GM12878 (cell line): ENCODE results near the gene TGFBR1. TPM values are rescaled to one million over a fixed set of nuclear protein-coding genes. Genes with fewer than 3 reads are reported as not detected.

Experiments used
- ATAC-seq: fragments of 200-7000 bp; cut with Tn5 transposase; 3 replicates; pipeline ENCODE4 v1.9.1; 2020; ENCODE audit warnings: mild to moderate bottlenecking, moderate library complexity
- BruUV-seq: library from RNA; stranded (reverse); fragments of 400-500 nt; replicated peaks from 2 replicates; lab custom pipeline; 2021; lab: Mats Ljungman, UMichigan
- CTCF ChIA-PET: fragments of 300-600 bp; sonication (Branson Sonifier 250); formaldehyde crosslinking; extraction: SDS; loops from one replicate; lab custom pipeline; 2021; ENCODE audit warnings: inconsistent platforms; lab: Yijun Ruan, JAX
- POLR2A ChIA-PET: fragments of 350-600 bp; formaldehyde crosslinking; extraction: SDS; loops from one replicate; lab custom pipeline; 2021; ENCODE audit warnings: inconsistent platforms; lab: Charles Lee
- RAD21 ChIA-PET: fragments of 300-600 bp; sonication (Branson Sonifier 250); formaldehyde crosslinking; loops from one replicate; lab custom pipeline; 2023; ENCODE audit warnings: antibody characterized with exemption; ENCODE audit not compliant: unreplicated experiment; lab: Charles Lee
- SMC1A ChIA-PET: fragments of 300-600 bp; sonication (Branson Sonifier 250); formaldehyde crosslinking; loops from one replicate; lab custom pipeline; 2023; ENCODE audit not compliant: unreplicated experiment, uncharacterized antibody; lab: Charles Lee
- DNase-seq: peaks from one replicate; pipeline ENCODE4 v3.0.0-alpha.2; 2011; ENCODE audit warnings: low read depth, low spot score
- FAIRE-seq: peaks from 3 replicates; lab custom pipeline; 2011; peaks lifted over from hg19 to GRCh38; lab: Jason Lieb, UNC
- H2AFZ ChIP-seq: 2 replicates; pipeline ENCODE4 v1.6.0; 2011; ENCODE audit warnings: low read depth, low read length, control low read depth; ENCODE audit not compliant: control insufficient read depth
- H3K27ac ChIP-seq: 2 replicates; pipeline ENCODE4 v1.5.1; 2011; ENCODE audit warnings: control low read depth; ENCODE audit not compliant: control insufficient read depth, insufficient read depth
- H3K27me3 ChIP-seq, 2 experiments: replicated peaks in 1 of 2; 2 replicates each; pipeline versions ENCODE4 v1.6.0 to v1.6.1; 2011; ENCODE audit warnings: low read length in 1 of 2; ENCODE audit not compliant: control insufficient read depth in 2 of 2, insufficient read depth in 2 of 2
- H3K36me3 ChIP-seq, 2 experiments: 2 replicates each; pipeline ENCODE4 v1.5.1; 2011; ENCODE audit warnings: low read length in 1 of 2; ENCODE audit not compliant: control insufficient read depth in 2 of 2, insufficient read depth in 2 of 2
- H3K4me1 ChIP-seq: 2 replicates; pipeline ENCODE4 v1.6.1; 2011; ENCODE audit warnings: mild to moderate bottlenecking, low read length, moderate library complexity, mixed read lengths; ENCODE audit not compliant: control insufficient read depth, insufficient read depth
- H3K4me2 ChIP-seq: 2 replicates; pipeline ENCODE4 v1.6.0; 2011; ENCODE audit warnings: control low read depth; ENCODE audit not compliant: control insufficient read depth, insufficient read depth
- H3K4me3 ChIP-seq: fragments of 200-600 bp; sonication (generic); 2 replicates; pipeline ENCODE4 v1.5.1; 2016
- H3K79me2 ChIP-seq: 2 replicates; pipeline ENCODE4 v1.6.0; 2011; ENCODE audit warnings: low read length; ENCODE audit not compliant: control insufficient read depth, insufficient read depth
- H3K9ac ChIP-seq: 2 replicates; pipeline ENCODE4 v1.8.0; 2011; ENCODE audit warnings: low read length, control low read depth, mixed read lengths; ENCODE audit not compliant: control insufficient read depth, insufficient read depth
- H3K9me3 ChIP-seq: replicated peaks from 3 replicates; pipeline ENCODE4 v1.5.1; 2011; ENCODE audit warnings: mild to moderate bottlenecking, low read length; ENCODE audit not compliant: control insufficient read depth, insufficient read depth
- H4K20me1 ChIP-seq: 2 replicates; pipeline ENCODE4 v1.6.0; 2011; ENCODE audit not compliant: control insufficient read depth, insufficient read depth
- ATF2 ChIP-seq: IDR thresholded peaks from 2 replicates; pipeline ENCODE4 v1.6.1; 2012; ENCODE audit warnings: low read length, inconsistent platforms
- NFIC ChIP-seq: IDR thresholded peaks from 2 replicates; pipeline ENCODE4 v1.6.1; 2012; ENCODE audit warnings: low read depth, mild to moderate bottlenecking, inconsistent platforms, low read length, moderate library complexity
- PKNOX1 ChIP-seq: fragments of 450-650 bp; IDR thresholded peaks from 2 replicates; pipeline ENCODE4 v1.6.1; 2016; ENCODE audit warnings: mild to moderate bottlenecking
- TARDBP ChIP-seq: IDR thresholded peaks from 2 replicates; pipeline ENCODE4 v1.6.1; 2016; ENCODE audit warnings: borderline replicate concordance
- USF2 ChIP-seq: IDR thresholded peaks from 2 replicates; pipeline ENCODE4 v1.6.1; 2011; ENCODE audit warnings: low read depth, low read length, improper control_type of control experiment, borderline replicate concordance
- ZNF384 ChIP-seq: IDR thresholded peaks from 2 replicates; pipeline ENCODE4 v1.6.1; 2012; ENCODE audit warnings: low read depth, mild to moderate bottlenecking, low read length, improper control_type of control experiment, borderline replicate concordance
- WGBS: methylation state at CpG from one replicate; pipeline ENCODE4 v1.1.6; 2016; ENCODE audit warnings: low lambda C conversion rate; ENCODE audit not compliant: insufficient replicate concordance, insufficient coverage; ENCODE audit errors: missing lambda C conversion rate; 5-methylcytosine and 5-hydroxymethylcytosine counted together
- in situ Hi-C: fragments of 300-500 bp; cut with MboI; formaldehyde crosslinking; loops from 9 replicates; pipeline ENCODE4 v1.14.3; 2018; ENCODE audit warnings: mixed read lengths
- intact Hi-C: fragments of 100-400 bp; cut with micrococcal nuclease; formaldehyde crosslinking; loops from one replicate; pipeline ENCODE4 v1.14.2; 2022; ENCODE audit not compliant: unreplicated experiment
- polyA plus RNA-seq, 11 experiments: library from polyadenylated mRNA; depleted of rRNA in 4 of 11; unstranded in 6 of 11; stranded (reverse) in 5 of 11; fragments of >200 nt; fragmentation: Nextera tagmentation in 4 of 11; fragmentation: Illumina TruSeq in 1 of 11; extraction: Ambion mirVana in 4 of 11; extraction: Trizol in 1 of 11; gene quantifications; 1 replicate in 1 of 11; 2 replicates in 10 of 11; pipeline versions ENCODE4 v1.2.1 to v1.2.3, GENCODE V29; 2011 to 2016; ENCODE audit warnings: inconsistent platforms in 2 of 11, missing spikeins in 2 of 11, low read depth in 1 of 11
- total RNA-seq, 4 experiments: library from RNA; depleted of rRNA in 3 of 4; stranded (reverse); fragments of >200 nt in 3 of 4; fragmentation: Illumina TruSeq in 1 of 4; extraction: Trizol in 1 of 4; gene quantifications; 2 replicates each; pipeline versions ENCODE4 v1.2.1 to v1.2.3, GENCODE V29; 2013 to 2021
- TF ChIP-seq, protein P1 (sequence below): fragments of 450-650 bp; IDR thresholded peaks from 2 replicates; pipeline ENCODE4 v1.6.1; 2014; ENCODE audit warnings: mild to moderate bottlenecking

Gene TGFBR1
- total and polyA plus RNA-seq, 10 of the 15 experiments (the other 5 are each of a cell fraction or from before 2014, with no cell fraction given), result 2.9 to 27.2 (median 16.6) TPM

GRCh38 chr9:99066571-99066970, 38.3 kb upstream of the TGFBR1 start:
- Histone ChIP-seq H3K4me2 (no peak overlapping the region), H3K79me2 (no peaks in the 10 kb centered on the region), H3K9ac (no peak overlapping the region), H3K27me3 (no peaks in the 10 kb centered on the region), H2AFZ (no peak overlapping the region), H4K20me1 (no peaks in the 10 kb centered on the region), H3K36me3 (no peaks in the 10 kb centered on the region), H3K27ac (no peak overlapping the region), H3K4me1 (no peaks in the 10 kb centered on the region; the same call in 1 of the 2 replicates), H3K9me3 (no peaks in the 10 kb centered on the region; the same call in 2 of the 3 replicates), H3K4me3 (no peak overlapping the region)
- CTCF ChIA-PET, result interaction anchor here (1.1 kb wide), 1 partner anchor 12 kb away, joined by 3 read pairs; no protein-coding TSS in a partner anchor
- RAD21 ChIA-PET, result interaction anchor here (0.6 to 0.7 kb wide), 3 partner anchors 35 to 118 kb away, joined by 3 to 4 read pairs (median 3); no protein-coding TSS in a partner anchor
- FAIRE-seq (no peak), DNase-seq (no peak), ATAC-seq (no peak)
- SMC1A ChIA-PET, result interaction anchor here (0.6 to 1.3 kb wide), 4 partner anchors 11 to 193 kb away, joined by 3 to 4 read pairs (median 3); no protein-coding TSS in a partner anchor
- POLR2A ChIA-PET, result interaction anchor here (0.6 kb wide), 1 partner anchor 259 kb away, joined by 4 read pairs; no protein-coding TSS in a partner anchor
- BruUV-seq, result no TSS peak
- 42% methylated on average over 2 of the region's 3 CpGs for WGBS
- in situ Hi-C loops, result no loop called here
- intact Hi-C loops, result no loop called here
- TF ChIP-seq, protein P1, sequence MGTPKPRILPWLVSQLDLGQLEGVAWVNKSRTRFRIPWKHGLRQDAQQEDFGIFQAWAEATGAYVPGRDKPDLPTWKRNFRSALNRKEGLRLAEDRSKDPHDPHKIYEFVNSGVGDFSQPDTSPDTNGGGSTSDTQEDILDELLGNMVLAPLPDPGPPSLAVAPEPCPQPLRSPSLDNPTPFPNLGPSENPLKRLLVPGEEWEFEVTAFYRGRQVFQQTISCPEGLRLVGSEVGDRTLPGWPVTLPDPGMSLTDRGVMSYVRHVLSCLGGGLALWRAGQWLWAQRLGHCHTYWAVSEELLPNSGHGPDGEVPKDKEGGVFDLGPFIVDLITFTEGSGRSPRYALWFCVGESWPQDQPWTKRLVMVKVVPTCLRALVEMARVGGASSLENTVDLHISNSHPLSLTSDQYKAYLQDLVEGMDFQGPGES, result no peak
- TF ChIP-seq PKNOX1 (no peak), ZNF384 (no peak), NFIC (no peak), ATF2 (no peak), TARDBP (no peak), USF2 (no peak)
